H1 (cell line): ENCODE results near the gene TMED9.

Experiments
- ATF3 ChIP-seq: IDR thresholded peaks from 2 replicates; pipeline ENCODE4 v1.6.1; 2011; ENCODE audit warnings: low read depth, mild to moderate bottlenecking, low read length; ENCODE audit not compliant: insufficient read depth
- CTCF ChIP-seq, 3 experiments: IDR thresholded peaks; 1 replicate in 2 of 3; 2 replicates in 1 of 3; pipeline versions ENCODE4 v1.5.1 to v1.6.1; 2011; ENCODE audit warnings: low read length in 3 of 3, mild to moderate bottlenecking in 3 of 3, inconsistent platforms in 2 of 3, low read depth in 1 of 3, moderate library complexity in 1 of 3; ENCODE audit not compliant: insufficient read depth in 1 of 3; ENCODE audit errors: control extremely low read depth in 1 of 3
- EZH2 ChIP-seq: fragments of 200-600 bp; sonication (generic); IDR thresholded peaks from 2 replicates; pipeline ENCODE4 v1.7.1; 2012; ENCODE audit warnings: low read depth, mild to moderate bottlenecking, moderate library complexity, low read length, inconsistent platforms; ENCODE audit not compliant: severe bottlenecking
- JUN ChIP-seq: IDR thresholded peaks from 2 replicates; pipeline ENCODE4 v1.6.1; 2011; ENCODE audit warnings: low read depth, mild to moderate bottlenecking, improper control_type of control experiment, low read length
- JUND ChIP-seq: IDR thresholded peaks from 2 replicates; pipeline ENCODE4 v1.6.1; 2011; ENCODE audit warnings: mild to moderate bottlenecking, improper control_type of control experiment, low read length
- MAFK ChIP-seq: IDR thresholded peaks from 2 replicates; pipeline ENCODE4 v1.6.1; 2012; ENCODE audit warnings: low read depth, mild to moderate bottlenecking, improper control_type of control experiment, low read length
- POLR2A ChIP-seq, 2 experiments: IDR thresholded peaks; 1 replicate in 1 of 2; 2 replicates in 1 of 2; pipeline ENCODE4 v1.6.1; 2011; ENCODE audit warnings: low read depth in 2 of 2, low read length in 2 of 2, mild to moderate bottlenecking in 2 of 2; ENCODE audit errors: control extremely low read depth in 1 of 2
- SUZ12 ChIP-seq: fragments of 200-600 bp; sonication (generic); IDR thresholded peaks from 2 replicates; pipeline ENCODE4 v1.6.1; 2012; ENCODE audit warnings: mild to moderate bottlenecking, inconsistent platforms, low read length, moderate library complexity, mixed read lengths
- TAF1 ChIP-seq: IDR thresholded peaks from 2 replicates; pipeline ENCODE4 v1.6.1; 2011; ENCODE audit warnings: mild to moderate bottlenecking, low read depth, low read length
- YY1 ChIP-seq: IDR thresholded peaks from 2 replicates; pipeline ENCODE4 v1.6.1; 2011; ENCODE audit warnings: low read depth, mild to moderate bottlenecking, low read length

- no peak for TF ChIP-seq ATF3
- TF ChIP-seq CTCF (IDR thresholded peaks at IDR 0.05; ENCODE audit: control extremely low read depth in 1 of 3, insufficient read depth in 1 of 3, low read depth in 1 of 3, low read length in 3 of 3), result no peak
- no peak for TF ChIP-seq POLR2A (IDR thresholded peaks at IDR 0.05; ENCODE audit: control extremely low read depth in 1 of 2, low read depth in 2 of 2, low read length in 2 of 2)
- TF ChIP-seq EZH2, result no peak
- no peak for TF ChIP-seq JUN
- no peak for TF ChIP-seq YY1
- no peak for TF ChIP-seq MAFK
- TF ChIP-seq SUZ12, result no peak
- no peak for TF ChIP-seq TAF1
- no peak for TF ChIP-seq JUND
Measured at GRCh38 chr5:177604116-177604521, 12.1 kb downstream of the TMED9 start.
